GM19468 (cell line): ENCODE measurements around the gene TMEM107.
A peak's percentile ranks its signal among the peaks of the same experiment; 100 is the strongest.
"Not testable (repeated sequence)": the region's sequence is repeated elsewhere in the genome, so short reads cannot be mapped to it uniquely, and the experiment has no call there.

Experiments used
- ATAC-seq: cut with Tn5 transposase; IDR thresholded peaks from one replicate; pipeline ENCODE4 v1.9.1; 2021; ENCODE audit warnings: mild to moderate bottlenecking, moderate library complexity, moderate number of reproducible peaks; ENCODE audit not compliant: unreplicated experiment; ENCODE audit errors: extremely low read depth

TMEM107 gene

DNA sequence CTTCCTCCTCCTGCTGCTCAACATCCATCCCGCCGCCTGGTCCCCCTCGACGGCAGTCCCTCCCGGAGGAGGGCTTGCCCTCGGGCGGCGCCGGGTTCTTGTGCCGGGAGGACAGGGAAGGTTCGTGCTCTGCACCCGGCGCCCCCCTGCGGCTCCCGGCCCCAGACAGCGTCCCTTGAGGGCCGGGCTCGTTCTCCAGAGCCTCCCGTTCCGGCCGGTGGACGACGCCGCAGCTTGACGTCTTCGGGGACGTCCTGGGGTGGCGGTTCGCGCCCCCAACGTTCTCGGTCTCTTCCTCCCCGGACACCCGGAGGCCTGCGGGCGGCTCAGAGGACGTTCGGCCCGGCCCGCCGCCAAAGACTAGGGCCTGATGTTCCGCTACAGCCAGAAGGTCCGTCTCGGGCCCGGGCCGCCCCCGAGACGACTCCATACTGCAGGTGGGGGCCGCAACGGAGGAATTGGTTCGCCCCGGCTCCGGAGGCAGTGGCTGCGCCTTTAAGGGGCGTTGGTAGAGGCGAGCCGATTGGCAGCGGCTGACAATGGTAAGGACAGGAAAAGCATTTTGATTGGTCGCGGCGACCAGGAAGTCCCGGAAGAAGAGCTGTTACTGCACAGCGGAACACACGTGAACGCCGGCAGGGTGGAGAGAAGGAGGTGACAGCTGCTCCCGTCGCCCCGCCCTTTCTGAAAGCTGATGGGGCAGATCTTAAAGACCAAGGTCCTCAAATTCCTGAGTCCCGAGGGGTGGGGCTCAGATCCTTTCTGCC lies 13.7 kb upstream of the TMEM107 start, which contains the start of gene BORCS6:
Gene BORCS6 (minus strand): TSS at position 470 of the 767 bp plus-strand sequence. CDS start 40 bp downstream, at position 430.
- ATAC-seq: peak; percentile 31

- no peak for ATAC-seq
Measured at GRCh38 chr17:8189041-8189710, 13.0 kb upstream of the TMEM107 start.

DNA sequence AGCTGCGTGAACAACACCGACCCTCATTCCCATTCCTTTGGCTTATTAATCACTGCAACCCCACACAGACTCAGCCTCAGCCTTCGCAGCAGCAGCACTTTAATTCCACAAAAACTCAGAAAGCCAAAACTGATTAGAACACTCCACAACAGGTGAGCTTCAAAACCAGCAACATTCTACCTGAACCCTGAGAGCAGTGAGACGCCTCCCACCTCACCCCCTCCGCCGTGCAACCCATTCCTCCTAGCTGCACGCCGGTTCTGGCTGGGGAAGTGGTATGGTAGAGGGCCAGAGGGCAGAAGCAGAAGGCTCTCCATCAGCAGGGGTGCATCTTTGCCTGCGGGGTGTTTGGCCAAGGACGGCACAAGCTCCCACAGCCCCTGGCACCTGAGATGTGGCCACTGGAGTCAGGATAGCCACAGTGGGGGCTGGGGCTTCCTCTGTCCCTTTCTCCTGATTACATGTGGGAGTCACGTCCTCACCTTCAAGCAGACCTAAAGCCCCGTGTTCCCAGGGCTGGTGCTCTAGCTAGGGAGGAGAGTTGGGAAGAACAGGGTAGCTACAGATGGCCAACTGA lies 12.2 kb upstream of the TMEM107 start:
- ATAC-seq: no peak

DNA sequence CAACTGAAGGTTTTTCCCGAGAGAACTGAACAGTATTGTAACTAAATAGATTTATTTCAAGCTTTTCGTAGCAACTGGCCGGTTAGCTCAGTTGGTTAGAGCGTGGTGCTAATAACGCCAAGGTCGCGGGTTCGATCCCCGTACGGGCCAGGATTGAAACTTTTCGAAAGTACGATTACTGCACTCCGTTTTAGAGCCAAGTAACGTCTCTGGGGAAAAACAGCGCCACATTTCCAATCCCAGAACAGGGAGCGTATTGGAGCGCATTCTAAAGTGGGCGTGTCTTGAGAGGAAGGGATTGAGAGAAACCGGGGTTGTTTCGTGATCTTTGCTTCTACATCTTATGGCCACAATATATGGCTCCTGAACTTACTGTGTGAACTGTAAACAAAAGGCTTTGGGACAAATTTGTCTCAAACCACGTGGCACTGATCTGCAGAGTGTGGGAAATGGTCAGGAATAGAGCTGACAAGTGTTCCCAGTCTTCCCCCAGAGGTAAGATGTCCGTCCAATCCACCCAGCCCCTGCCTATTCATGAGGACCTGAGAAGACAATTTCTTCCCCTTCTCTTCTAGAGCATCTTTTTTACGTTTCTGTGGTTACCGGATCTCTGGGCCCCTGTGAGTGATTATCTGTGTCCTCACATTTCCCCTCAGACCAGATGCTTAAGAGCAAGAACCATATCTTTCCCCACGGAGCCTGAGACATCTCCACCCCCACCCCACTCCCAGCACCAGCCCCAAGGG lies 11.5 kb upstream of the TMEM107 start:
- ATAC-seq: no peak

DNA sequence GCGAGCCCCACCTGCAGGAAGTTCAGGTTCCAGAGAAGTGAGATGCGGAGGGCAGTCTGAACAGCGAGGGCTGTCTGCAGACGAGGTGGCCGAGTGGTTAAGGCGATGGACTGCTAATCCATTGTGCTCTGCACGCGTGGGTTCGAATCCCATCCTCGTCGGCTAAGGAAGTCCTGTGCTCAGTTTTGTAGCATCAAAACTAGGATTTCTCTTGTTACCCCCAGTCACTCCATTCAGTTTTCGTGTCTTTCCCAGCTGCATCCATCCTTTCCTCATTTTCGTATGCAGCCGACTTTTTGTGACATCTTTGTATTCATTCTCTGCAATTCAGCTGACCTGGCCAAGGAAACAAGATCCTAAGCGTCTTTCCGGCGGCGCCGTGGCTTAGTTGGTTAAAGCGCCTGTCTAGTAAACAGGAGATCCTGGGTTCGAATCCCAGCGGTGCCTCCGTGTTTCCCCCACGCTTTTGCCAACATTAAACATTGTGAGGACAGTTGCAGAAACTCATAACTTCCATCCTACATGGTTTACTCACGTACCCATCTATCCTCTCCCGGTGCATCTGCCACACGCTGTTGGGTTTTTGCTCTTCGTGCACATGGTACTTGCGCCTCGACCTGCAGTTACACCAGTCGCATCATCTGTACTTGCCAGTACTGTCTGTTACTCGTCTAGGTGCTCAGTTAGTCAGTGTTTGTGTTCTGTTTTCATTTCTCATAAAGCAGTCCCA lies 10.8 kb upstream of the TMEM107 start:
- no peak for ATAC-seq

GRCh38 chr17:8186446-8186786 lies 10.2 kb upstream of the TMEM107 start:
- ATAC-seq: no peak

- no peak for ATAC-seq
Measured at GRCh38 chr17:8185582-8186445, 9.6 kb upstream of the TMEM107 start.

GRCh38 chr17:8176998-8177731 lies 985 bp upstream of the TMEM107 start:
- ATAC-seq: no peak

DNA sequence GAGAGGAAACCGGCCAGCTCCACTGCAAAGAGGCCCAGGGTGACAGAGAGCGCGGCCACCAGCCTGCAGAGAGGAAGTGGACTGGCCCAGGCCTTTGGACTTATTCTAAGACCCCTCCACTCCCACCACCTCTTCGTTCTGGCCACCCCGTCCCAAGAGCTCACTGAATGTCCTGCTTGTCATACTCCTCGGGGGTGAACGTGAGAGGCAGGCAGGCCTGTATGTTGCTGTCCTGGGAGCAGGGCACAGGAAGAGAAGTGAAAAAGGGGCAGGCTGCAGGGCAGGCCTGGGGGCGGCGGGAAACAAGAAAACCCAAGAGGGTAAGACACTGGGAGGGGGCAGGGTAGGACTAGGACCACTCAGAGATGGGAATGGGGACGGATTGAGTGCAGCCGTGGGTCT lies 384 bp downstream of the TMEM107 start:
- no peak for ATAC-seq

- no peak for ATAC-seq
Measured at GRCh38 chr17:8173871-8174322, 2.3 kb downstream of the TMEM107 start.

DNA sequence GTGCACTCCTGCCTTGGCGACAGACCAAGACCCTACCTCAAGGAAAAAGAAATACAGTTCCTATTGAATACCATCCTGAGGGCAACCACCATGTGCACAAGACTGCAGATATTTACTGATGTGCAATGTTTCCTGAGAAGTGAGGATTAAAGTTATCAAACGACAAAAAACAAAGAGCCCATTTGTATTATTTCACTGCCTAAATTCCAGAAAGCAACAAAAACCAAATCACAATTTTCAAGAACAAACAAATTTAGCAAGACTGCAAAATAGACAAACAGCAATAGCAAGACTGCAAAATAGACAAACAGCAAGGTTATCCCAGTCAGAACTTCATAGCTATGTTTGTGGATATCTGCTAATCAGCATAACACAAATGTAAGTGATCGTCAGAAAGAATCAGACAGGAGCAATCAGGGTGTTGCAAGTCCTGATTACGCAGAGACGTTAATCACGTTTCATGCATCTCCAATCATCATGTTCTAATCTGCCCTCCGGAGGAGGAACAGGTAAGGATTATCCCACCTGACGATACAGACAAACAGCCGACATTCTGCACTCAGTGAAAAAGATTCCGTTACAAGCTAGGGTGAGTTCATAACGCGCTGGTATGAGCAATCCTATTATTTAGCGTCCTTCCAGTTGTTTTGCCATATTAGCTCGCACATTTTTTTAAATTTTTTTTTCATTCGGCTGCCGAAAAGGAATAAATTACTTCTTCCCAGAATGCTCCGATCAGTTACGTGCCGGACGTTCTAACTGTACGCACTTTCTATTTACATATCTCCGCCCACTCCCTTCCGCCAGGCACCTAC lies 2.9 kb downstream of the TMEM107 start:
- no peak for ATAC-seq

DNA sequence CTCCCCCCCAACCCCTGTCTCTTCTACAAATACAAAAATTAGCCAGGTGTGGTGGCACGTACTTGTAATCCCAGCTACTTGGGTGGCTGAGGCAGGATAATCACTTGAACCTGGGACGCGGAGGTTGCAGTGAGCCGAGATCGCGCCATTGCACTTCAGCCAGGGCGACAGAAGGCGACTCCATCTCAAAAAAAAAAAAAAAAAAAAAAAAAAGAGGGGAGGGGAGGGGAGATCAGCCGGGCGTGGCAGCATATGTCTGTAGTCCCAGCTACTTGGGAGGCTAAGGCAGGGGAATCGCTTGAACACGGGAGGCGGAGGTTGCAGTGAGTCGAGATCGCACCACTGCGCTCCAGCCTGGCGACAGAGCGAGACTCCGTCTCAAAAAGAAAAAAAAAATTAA lies 6.0 kb downstream of the TMEM107 start:
- not testable (repeated sequence) for ATAC-seq

- ATAC-seq: no peak
Measured at GRCh38 chr17:8167526-8167925, 8.7 kb downstream of the TMEM107 start.

GRCh38 chr17:8166731-8167130 lies 9.4 kb downstream of the TMEM107 start:
- ATAC-seq: no peak

DNA sequence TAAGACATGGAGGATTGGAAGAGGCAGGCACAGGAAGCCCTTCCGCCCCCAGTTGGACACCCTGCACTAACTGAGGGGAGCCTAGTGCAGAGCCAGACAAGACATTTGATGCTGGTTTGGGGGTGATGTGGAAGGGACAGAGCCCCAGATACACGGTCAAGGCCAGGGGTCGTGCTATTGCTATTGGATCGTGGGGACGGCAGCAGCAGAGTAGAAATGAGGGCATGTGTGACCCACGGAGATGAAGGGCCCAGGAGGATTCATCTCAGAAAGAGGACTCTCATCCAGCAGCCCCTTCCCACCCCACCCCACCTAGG lies 11.4 kb downstream of the TMEM107 start:
- ATAC-seq: no peak

DNA sequence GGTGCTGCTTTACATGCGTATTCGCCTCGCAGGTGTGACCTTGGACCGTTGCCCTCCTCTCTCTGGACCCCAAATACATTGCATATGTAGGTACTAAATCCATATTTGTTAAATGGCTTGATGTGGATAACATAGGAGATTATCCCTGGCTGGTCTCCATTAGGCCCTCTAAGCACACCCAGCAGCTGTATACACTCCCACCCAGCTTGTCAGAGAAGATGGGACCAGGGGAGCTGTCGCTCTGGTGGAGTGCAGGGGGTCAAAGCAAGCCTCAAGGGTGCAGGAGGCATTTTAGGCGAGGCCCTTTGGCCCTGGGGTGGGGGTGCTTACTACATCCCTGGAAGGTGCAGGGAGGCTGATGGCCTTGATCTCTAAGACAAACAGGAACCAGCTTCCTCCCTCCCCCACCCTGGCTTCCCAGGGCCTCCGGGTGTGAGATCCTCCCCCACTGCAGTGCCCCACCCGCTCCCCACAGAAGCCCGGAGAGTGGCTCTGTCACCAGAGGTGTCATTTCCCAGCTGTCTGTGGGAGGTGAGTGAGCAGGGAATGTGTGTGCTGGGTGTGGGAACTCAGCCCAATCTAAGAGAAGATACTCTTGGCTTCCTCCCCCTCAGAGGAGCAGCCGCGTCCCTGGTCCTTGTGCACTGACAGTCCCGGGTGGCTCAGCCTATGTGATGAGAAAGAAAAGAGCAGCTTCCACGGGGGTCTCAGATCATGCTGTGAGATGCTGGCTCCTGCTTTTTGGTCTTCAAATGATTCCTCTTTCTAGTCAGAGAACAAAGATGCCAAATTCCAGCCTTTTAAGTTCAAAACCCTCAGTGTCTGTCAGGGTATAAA lies 12.0 kb downstream of the TMEM107 start:
- ATAC-seq: no peak
